ENCODE data around the gene SLAMF6. TPM values are rescaled to one million over a fixed set of nuclear protein-coding genes. Genes with fewer than 3 reads are reported as not detected.
"Not testable (repeated sequence)": the region's sequence is repeated elsewhere in the genome, so short reads cannot be mapped to it uniquely, and the experiment has no call there.

Gene SLAMF6
- total RNA-seq, 2 experiments from 2014 or later = 42.8 to 43.9 TPM

DNA sequence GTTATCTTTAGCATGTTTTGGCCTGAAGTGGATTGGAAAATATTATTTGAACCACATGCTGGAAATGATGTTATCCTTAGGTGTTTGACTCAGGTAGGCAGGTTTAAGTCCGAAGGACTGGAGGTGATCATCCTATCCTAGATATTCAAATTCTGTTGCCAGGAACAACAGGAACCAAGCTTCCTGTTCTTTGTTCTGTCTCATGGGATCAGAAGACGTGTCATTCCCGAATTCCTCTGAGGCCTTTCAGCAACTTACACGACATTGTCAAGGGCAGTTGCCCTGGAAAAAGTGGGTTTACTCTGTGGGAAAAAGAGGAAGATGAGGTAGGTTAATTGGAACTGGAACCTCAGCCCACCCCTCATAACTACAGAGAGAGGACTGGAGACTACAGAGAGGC lies 36.6 kb downstream of the SLAMF6 start:
- Mint-ChIP-seq H3K4me3 (no peak overlapping the region), H3K27ac (no peak overlapping the region), H3K36me3 (ENCODE audit: low read depth) (peaks cover 79% of the 10 kb centered on the region), H3K9me3 (peaks cover 6% of the 10 kb centered on the region), H3K4me1 (ENCODE audit: low read depth) (peaks cover 48% of the 10 kb centered on the region), H3K27me3 (no peaks in the 10 kb centered on the region)
- ATAC-seq (no peak), DNase-seq (no peak)
- TF ChIP-seq, protein P1, sequence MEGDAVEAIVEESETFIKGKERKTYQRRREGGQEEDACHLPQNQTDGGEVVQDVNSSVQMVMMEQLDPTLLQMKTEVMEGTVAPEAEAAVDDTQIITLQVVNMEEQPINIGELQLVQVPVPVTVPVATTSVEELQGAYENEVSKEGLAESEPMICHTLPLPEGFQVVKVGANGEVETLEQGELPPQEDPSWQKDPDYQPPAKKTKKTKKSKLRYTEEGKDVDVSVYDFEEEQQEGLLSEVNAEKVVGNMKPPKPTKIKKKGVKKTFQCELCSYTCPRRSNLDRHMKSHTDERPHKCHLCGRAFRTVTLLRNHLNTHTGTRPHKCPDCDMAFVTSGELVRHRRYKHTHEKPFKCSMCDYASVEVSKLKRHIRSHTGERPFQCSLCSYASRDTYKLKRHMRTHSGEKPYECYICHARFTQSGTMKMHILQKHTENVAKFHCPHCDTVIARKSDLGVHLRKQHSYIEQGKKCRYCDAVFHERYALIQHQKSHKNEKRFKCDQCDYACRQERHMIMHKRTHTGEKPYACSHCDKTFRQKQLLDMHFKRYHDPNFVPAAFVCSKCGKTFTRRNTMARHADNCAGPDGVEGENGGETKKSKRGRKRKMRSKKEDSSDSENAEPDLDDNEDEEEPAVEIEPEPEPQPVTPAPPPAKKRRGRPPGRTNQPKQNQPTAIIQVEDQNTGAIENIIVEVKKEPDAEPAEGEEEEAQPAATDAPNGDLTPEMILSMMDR (IDR thresholded peaks at IDR 0.05) = no peak
- intact Hi-C loops (cut with micrococcal nuclease) = no loop called here
- POLR2A ChIA-PET = interaction anchor here (1.8 kb wide), 1 partner anchor 29 kb away, joined by 5 read pairs; no protein-coding TSS in a partner anchor
- CTCF ChIA-PET = no interaction called here

DNA sequence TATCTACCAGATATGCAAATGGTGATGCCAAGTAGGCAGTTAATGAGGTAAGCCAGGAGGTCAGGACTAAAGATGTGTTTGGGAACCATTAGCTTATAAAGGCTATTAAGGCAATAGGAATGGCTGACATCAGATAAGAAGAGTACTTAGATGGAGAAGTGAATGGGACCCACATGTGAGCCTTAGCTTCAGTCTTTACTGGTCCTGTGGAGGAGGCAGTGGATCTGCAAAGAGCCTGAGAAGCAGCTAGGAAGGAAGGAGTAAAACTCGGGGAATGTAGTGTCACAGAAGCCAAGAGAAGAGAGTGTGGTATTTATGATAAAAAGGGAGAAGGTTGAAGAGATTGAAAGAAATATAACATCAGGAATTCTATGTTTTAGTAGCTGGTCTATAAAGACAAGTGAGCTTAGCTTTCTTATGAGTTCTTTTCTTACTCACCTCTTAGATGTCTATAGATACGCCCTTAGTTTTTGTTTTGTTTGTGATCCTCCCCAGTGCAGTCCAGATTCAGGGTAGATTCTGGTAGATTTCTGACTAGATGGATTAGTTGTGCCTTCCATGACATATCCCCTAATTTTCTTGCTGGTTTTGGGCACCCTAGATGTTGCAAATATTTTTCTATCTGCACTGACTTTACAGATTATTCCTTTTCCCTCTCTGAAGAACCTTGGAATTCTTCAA lies 39.4 kb downstream of the SLAMF6 start:
- ATAC-seq (peak; percentile 69), DNase-seq (no peak)
- TF ChIP-seq, protein P1 (IDR thresholded peaks at IDR 0.05) = no peak
- Mint-ChIP-seq H3K4me1 (ENCODE audit: low read depth) (peaks cover 44% of the 10 kb centered on the region), H3K9me3 (peaks cover 24% of the 10 kb centered on the region), H3K36me3 (ENCODE audit: low read depth) (peaks cover 81% of the 10 kb centered on the region), H3K4me3 (no peak overlapping the region), H3K27me3 (no peaks in the 10 kb centered on the region), H3K27ac (peak overlapping the region; percentile 44)
- CTCF ChIA-PET = interaction anchor here (1.1 to 2.6 kb wide), 7 partner anchors 10 to 60 kb away, joined by 4 to 10 read pairs (median 5); no protein-coding TSS in a partner anchor
- intact Hi-C loops (cut with micrococcal nuclease) = no loop called here
- POLR2A ChIA-PET = interaction anchor here (0.8 to 2.6 kb wide), 3 partner anchors 9 to 39 kb away, joined by 3 to 10 read pairs (median 4); partner anchors contain the start of gene SLAMF6

- CTCF ChIA-PET = interaction anchor here (0.7 kb wide), 1 partner anchor 10 kb away, joined by 3 read pairs; no protein-coding TSS in a partner anchor
- DNase-seq (no peak), ATAC-seq (peak; percentile 28)
- intact Hi-C loops (cut with micrococcal nuclease) = no loop called here
- H3K4me3 Mint-ChIP-seq = no peak overlapping the region
- H3K36me3 Mint-ChIP-seq (ENCODE audit: low read depth) = peaks cover 72% of the 10 kb centered on the region
- POLR2A ChIA-PET = interaction anchor here (0.7 to 0.9 kb wide), 2 partner anchors 20 to 32 kb away, joined by 3 to 4 read pairs; no protein-coding TSS in a partner anchor
- peaks cover 29% of the 10 kb centered on the region for H3K9me3 Mint-ChIP-seq
- H3K27ac Mint-ChIP-seq = peak overlapping the region; percentile 35
- peaks cover 42% of the 10 kb centered on the region for H3K4me1 Mint-ChIP-seq (ENCODE audit: low read depth)
- TF ChIP-seq, protein P1 (IDR thresholded peaks at IDR 0.05) = no peak
- no peaks in the 10 kb centered on the region for H3K27me3 Mint-ChIP-seq
Observed at GRCh38 chr1:160481979-160482596, 41.0 kb downstream of the SLAMF6 start.

- H3K4me3 Mint-ChIP-seq, DNase-seq, POLR2A ChIA-PET: not testable (repeated sequence)
Observed at GRCh38 chr1:160480781-160481180, 42.3 kb downstream of the SLAMF6 start.

DNA sequence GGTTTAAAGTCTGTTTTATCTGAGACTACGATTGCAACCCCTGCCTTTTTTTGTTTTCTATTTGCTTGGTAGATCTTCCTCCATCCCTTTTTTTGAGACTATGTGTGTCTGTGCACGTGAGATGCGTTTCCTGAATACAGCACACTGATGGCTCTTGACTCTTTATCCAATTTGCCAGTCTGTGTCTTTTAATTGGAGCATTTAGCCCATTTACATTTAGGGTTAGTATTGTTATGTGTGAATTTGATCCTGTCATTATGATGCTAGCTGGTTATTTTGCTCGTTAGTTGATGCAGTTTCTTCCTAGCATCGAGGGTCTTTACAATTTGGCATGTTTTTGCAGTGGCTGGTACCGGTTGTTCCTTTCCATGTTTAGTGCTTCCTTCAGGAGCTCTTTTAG lies 44.0 kb downstream of the SLAMF6 start:
- intact Hi-C loops (cut with micrococcal nuclease); H3K4me3 Mint-ChIP-seq; DNase-seq; H3K27me3 Mint-ChIP-seq; ATAC-seq: not testable (repeated sequence)
- H3K9me3 Mint-ChIP-seq = peaks cover 29% of the 10 kb centered on the region
- H3K27ac Mint-ChIP-seq = peak overlapping the region; percentile 28
- ChIA-PET CTCF (interaction anchor here (2.0 kb wide), 1 partner anchor 9 kb away, joined by 4 read pairs; no protein-coding TSS in a partner anchor), POLR2A (interaction anchor here (1.2 kb wide), 1 partner anchor 50 kb away, joined by 3 read pairs; no protein-coding TSS in a partner anchor)
- H3K4me1 Mint-ChIP-seq (ENCODE audit: low read depth) = peaks cover 29% of the 10 kb centered on the region
- H3K36me3 Mint-ChIP-seq (ENCODE audit: low read depth) = peaks cover 47% of the 10 kb centered on the region

More at GRCh38 chr1:160480781-160481180, 42.3 kb downstream of the SLAMF6 start:
- Mint-ChIP-seq H3K9me3 (peaks cover 29% of the 10 kb centered on the region), H3K27ac (peak overlapping the region; percentile 23), H3K36me3 (ENCODE audit: low read depth) (peaks cover 58% of the 10 kb centered on the region), H3K4me1 (ENCODE audit: low read depth) (peaks cover 35% of the 10 kb centered on the region)
- H3K27me3 Mint-ChIP-seq; ATAC-seq; CTCF ChIA-PET; intact Hi-C loops (cut with micrococcal nuclease): not testable (repeated sequence)
